Glutamatergic neuron (in vitro differentiated cells): ENCODE data around the gene TM9SF3. TPM values are rescaled to one million over a fixed set of nuclear protein-coding genes. Genes with fewer than 3 reads are reported as not detected.

Source experiments
- DNase-seq: peaks from one replicate; pipeline ENCODE4 v3.0.0; 2022
- H3K27ac Mint-ChIP-seq: one replicate; pipeline ENCODE4 v1.8.0; 2020; ENCODE audit warnings: mild to moderate bottlenecking, mixed read lengths, inconsistent platforms; ENCODE audit not compliant: unreplicated experiment
- H3K27me3 Mint-ChIP-seq: one replicate; pipeline ENCODE4 v1.8.0; 2020; ENCODE audit warnings: mild to moderate bottlenecking, moderate library complexity, mixed read lengths, inconsistent platforms; ENCODE audit not compliant: unreplicated experiment
- H3K36me3 Mint-ChIP-seq: one replicate; pipeline ENCODE4 v1.8.0; 2020; ENCODE audit warnings: mild to moderate bottlenecking, mixed read lengths, inconsistent platforms; ENCODE audit not compliant: unreplicated experiment
- H3K4me1 Mint-ChIP-seq: one replicate; pipeline ENCODE4 v1.8.0; 2020; ENCODE audit warnings: mild to moderate bottlenecking, low read depth, mixed read lengths, inconsistent platforms; ENCODE audit not compliant: unreplicated experiment
- H3K4me3 Mint-ChIP-seq: one replicate; pipeline ENCODE4 v1.8.0; 2020; ENCODE audit warnings: mild to moderate bottlenecking, mixed read lengths, inconsistent platforms; ENCODE audit not compliant: unreplicated experiment
- H3K9me3 Mint-ChIP-seq: one replicate; pipeline ENCODE4 v1.8.0; 2020; ENCODE audit warnings: mild to moderate bottlenecking, moderate library complexity, mixed read lengths, inconsistent platforms; ENCODE audit not compliant: unreplicated experiment
- total RNA-seq: library from RNA; stranded (reverse); fragmentation: NEBNext Ultra II Directional; extraction: Animal tissue kit (Norgen Biotek cat#: 25700); gene quantifications from one replicate; pipeline ENCODE4 v1.2.1, GENCODE V29; 2021; ENCODE audit not compliant: unreplicated experiment
- TF ChIP-seq, protein P1 (sequence below): fragments of 200-600 bp; sonication (generic); IDR thresholded peaks from one replicate; pipeline ENCODE4 v1.5.0; 2021; ENCODE audit not compliant: partially characterized antibody, unreplicated experiment

The TM9SF3 gene
- total RNA-seq, 1 donor from 2014 or later = 99.1 TPM

GRCh38 chr10:96500519-96500918 lies 86.3 kb downstream of the TM9SF3 start:
- Mint-ChIP-seq H3K27ac (no peak overlapping the region), H3K4me1 (no peaks in the 10 kb centered on the region), H3K27me3 (peaks cover 2% of the 10 kb centered on the region), H3K36me3 (no peaks in the 10 kb centered on the region), H3K4me3 (no peak overlapping the region), H3K9me3 (peaks cover 3% of the 10 kb centered on the region)
- TF ChIP-seq, protein P1, sequence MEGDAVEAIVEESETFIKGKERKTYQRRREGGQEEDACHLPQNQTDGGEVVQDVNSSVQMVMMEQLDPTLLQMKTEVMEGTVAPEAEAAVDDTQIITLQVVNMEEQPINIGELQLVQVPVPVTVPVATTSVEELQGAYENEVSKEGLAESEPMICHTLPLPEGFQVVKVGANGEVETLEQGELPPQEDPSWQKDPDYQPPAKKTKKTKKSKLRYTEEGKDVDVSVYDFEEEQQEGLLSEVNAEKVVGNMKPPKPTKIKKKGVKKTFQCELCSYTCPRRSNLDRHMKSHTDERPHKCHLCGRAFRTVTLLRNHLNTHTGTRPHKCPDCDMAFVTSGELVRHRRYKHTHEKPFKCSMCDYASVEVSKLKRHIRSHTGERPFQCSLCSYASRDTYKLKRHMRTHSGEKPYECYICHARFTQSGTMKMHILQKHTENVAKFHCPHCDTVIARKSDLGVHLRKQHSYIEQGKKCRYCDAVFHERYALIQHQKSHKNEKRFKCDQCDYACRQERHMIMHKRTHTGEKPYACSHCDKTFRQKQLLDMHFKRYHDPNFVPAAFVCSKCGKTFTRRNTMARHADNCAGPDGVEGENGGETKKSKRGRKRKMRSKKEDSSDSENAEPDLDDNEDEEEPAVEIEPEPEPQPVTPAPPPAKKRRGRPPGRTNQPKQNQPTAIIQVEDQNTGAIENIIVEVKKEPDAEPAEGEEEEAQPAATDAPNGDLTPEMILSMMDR = no peak
- no peak for DNase-seq

DNA sequence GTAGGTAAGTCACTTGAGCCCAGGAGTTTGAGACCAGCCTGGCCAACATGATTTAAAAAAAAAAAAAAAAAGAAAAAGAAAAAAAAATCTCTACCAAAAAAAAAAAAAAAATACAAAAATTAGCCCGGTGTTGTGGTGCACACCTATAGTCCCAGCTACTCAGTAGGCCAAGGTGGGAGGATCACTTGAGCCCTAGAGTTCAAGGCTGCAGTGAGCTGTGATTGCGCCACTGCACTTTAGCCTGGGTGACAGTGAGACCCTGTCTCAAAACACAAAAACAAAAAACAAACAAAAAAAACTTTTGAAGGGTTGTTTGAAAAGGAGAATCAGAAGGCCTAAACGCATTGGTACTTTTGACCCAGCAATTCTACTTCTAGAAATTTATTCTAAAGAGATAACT lies 86.8 kb downstream of the TM9SF3 start:
- Mint-ChIP-seq H3K4me1 (no peaks in the 10 kb centered on the region), H3K36me3 (no peaks in the 10 kb centered on the region), H3K27me3 (peaks cover 2% of the 10 kb centered on the region), H3K4me3 (no peak overlapping the region), H3K9me3 (peaks cover 3% of the 10 kb centered on the region), H3K27ac (no peak overlapping the region)
- no peak for DNase-seq
- TF ChIP-seq, protein P1 = no peak

- TF ChIP-seq, protein P1 = no peak
- no peak overlapping the region for H3K27ac Mint-ChIP-seq
These were observed 89.4 kb downstream of the TM9SF3 start for GRCh38 chr10:96497391-96497790.

GRCh38 chr10:96496281-96496925 lies 90.4 kb downstream of the TM9SF3 start:
- TF ChIP-seq, protein P1 = no peak
- no peaks in the 10 kb centered on the region for H3K9me3 Mint-ChIP-seq
- H3K4me1 Mint-ChIP-seq = no peaks in the 10 kb centered on the region
- DNase-seq = no peak
- H3K4me3 Mint-ChIP-seq = no peak overlapping the region
- H3K27me3 Mint-ChIP-seq = peaks cover 6% of the 10 kb centered on the region
- H3K36me3 Mint-ChIP-seq = no peaks in the 10 kb centered on the region
- no peak overlapping the region for H3K27ac Mint-ChIP-seq

More at GRCh38 chr10:96497391-96497790, 89.4 kb downstream of the TM9SF3 start:
- Mint-ChIP-seq H3K36me3 (no peaks in the 10 kb centered on the region), H3K9me3 (peaks cover 3% of the 10 kb centered on the region), H3K27me3 (peaks cover 8% of the 10 kb centered on the region), H3K4me1 (no peaks in the 10 kb centered on the region), H3K4me3 (no peak overlapping the region)
- DNase-seq = no peak

GRCh38 chr10:96495544-96495943 lies 91.3 kb downstream of the TM9SF3 start:
- DNase-seq = no peak
- H3K27me3 Mint-ChIP-seq = peaks cover 6% of the 10 kb centered on the region
- H3K9me3 Mint-ChIP-seq = no peaks in the 10 kb centered on the region
- no peaks in the 10 kb centered on the region for H3K4me1 Mint-ChIP-seq
- TF ChIP-seq, protein P1 = no peak
- H3K36me3 Mint-ChIP-seq = no peaks in the 10 kb centered on the region
- H3K4me3 Mint-ChIP-seq = no peak overlapping the region
- H3K27ac Mint-ChIP-seq = no peak overlapping the region
